Left lung (tissue), 10 donors: ENCODE results near the gene HYPK. TPM values are rescaled to one million over a fixed set of nuclear protein-coding genes. Genes with fewer than 3 reads are reported as not detected.
A peak's percentile ranks its signal among the peaks of the same experiment; 100 is the strongest.
"Not testable (repeated sequence)": the region's sequence is repeated elsewhere in the genome, so short reads cannot be mapped to it uniquely, and the experiment has no call there.

Experiments used
- ATAC-seq: fragments of 200-7000 bp; cut with Tn5 transposase; one replicate; pipeline ENCODE4 v1.9.1; 2020; ENCODE audit warnings: moderate library complexity
- DNase-seq, 4 donors: peaks; one replicate each; pipeline ENCODE4 v3.0.0-alpha.2; 2013 to 2020
- H3K27ac ChIP-seq, 2 donors: fragments of 200-600 bp; sonication (generic) in 1 of 2; one replicate each; pipeline versions ENCODE4 v1.5.0 to v1.8.0; 2020 to 2021
- H3K27me3 ChIP-seq, 2 donors: fragments of 200-600 bp; sonication (generic) in 1 of 2; one replicate each; pipeline versions ENCODE4 v1.5.0 to v1.8.0; 2020 to 2021
- H3K36me3 ChIP-seq, 2 donors: fragments of 200-600 bp; sonication (generic) in 1 of 2; one replicate each; pipeline versions ENCODE4 v1.5.0 to v1.8.0; 2020 to 2021
- H3K4me1 ChIP-seq, 2 donors: fragments of 200-600 bp; one replicate each; pipeline ENCODE4 v1.8.0; 2021
- H3K4me3 ChIP-seq, 2 donors: fragments of 200-600 bp; sonication (generic) in 1 of 2; one replicate each; pipeline versions ENCODE4 v1.5.0 to v1.8.0; 2020 to 2021; ENCODE audit warnings: mild to moderate bottlenecking in 1 of 2
- H3K9me3 ChIP-seq, 2 donors: fragments of 200-600 bp; sonication (generic) in 1 of 2; one replicate each; pipeline versions ENCODE4 v1.5.0 to v1.8.0; 2020 to 2021
- CTCF ChIP-seq, 2 donors: fragments of 200-600 bp; sonication (generic) in 1 of 2; IDR thresholded peaks; one replicate each; pipeline versions ENCODE4 v1.5.0 to v1.8.0; 2021; ENCODE audit warnings: antibody characterized with exemption in 2 of 2
- intact Hi-C, 2 donors: fragments of 100-400 bp; cut with DNase I; formaldehyde crosslinking; loops; one replicate each; pipeline versions ENCODE4 v1.11.2 to v1.14.2; 2022
- polyA plus RNA-seq, 6 donors: library from polyadenylated mRNA; unstranded; fragments of 120-200 nt; gene quantifications; one replicate each; pipeline ENCODE4 v1.2.1, GENCODE V29; 2013; ENCODE audit not compliant: insufficient read length in 6 of 6
- total RNA-seq, 2 donors: library from RNA; stranded (reverse); fragmentation: NEBNext Ultra II Directional; extraction: Animal tissue kit (Norgen Biotek cat#: 25700); gene quantifications; one replicate each; pipeline ENCODE4 v1.2.1, GENCODE V29; 2021
- donor health status: DM: no; HTN: yes; CAD: no.
- donor health status: DM: no; HTN: no; CAD: no.

Gene HYPK
- total and polyA plus RNA-seq, 8 donors, result 9.2 to 28.1 (median 15.7) TPM

GRCh38 chr15:43808435-43808950 lies 8.1 kb downstream of the HYPK start:
- no peak for DNase-seq
- Histone ChIP-seq H3K4me1 (peaks cover 0 to 11% of the 10 kb centered on the region in 2 donors), H3K36me3 (peaks cover 0 to 100% of the 10 kb centered on the region in 2 donors), H3K27ac (peak overlapping the region in 1 of 2 donors; percentile 48), H3K4me3 (no peak overlapping the region), H3K9me3 (no peaks in the 10 kb centered on the region), H3K27me3 (no peaks in the 10 kb centered on the region)
- no peak for ATAC-seq
- TF ChIP-seq CTCF (IDR thresholded peaks at IDR 0.05), result no peak
- intact Hi-C loops, result no loop called here

- H3K36me3 ChIP-seq, result peaks cover 0 to 100% of the 10 kb centered on the region in 2 donors
- intact Hi-C loops, result no loop called here
- ATAC-seq, result peak; percentile 49
- peak in 1 of 4 donors; percentile 11 for DNase-seq
- H3K9me3 ChIP-seq, result no peaks in the 10 kb centered on the region
- H3K4me3 ChIP-seq, result no peak overlapping the region
- H3K27ac ChIP-seq, result peak overlapping the region in 1 of 2 donors; percentile 48
- no peak for TF ChIP-seq CTCF (IDR thresholded peaks at IDR 0.05)
- no peaks in the 10 kb centered on the region for H3K27me3 ChIP-seq
- H3K4me1 ChIP-seq, result peaks cover 0 to 11% of the 10 kb centered on the region in 2 donors
Observed at GRCh38 chr15:43808960-43809678, 8.7 kb downstream of the HYPK start.

- ATAC-seq, H3K9me3 ChIP-seq, H3K27me3 ChIP-seq, intact Hi-C loops, H3K4me1 ChIP-seq, H3K4me3 ChIP-seq, H3K27ac ChIP-seq, DNase-seq: not testable (repeated sequence)
- H3K36me3 ChIP-seq, result peaks cover 0 to 73% of the 10 kb centered on the region in 2 donors
Observed at GRCh38 chr15:43815064-43815463, 14.7 kb downstream of the HYPK start.

GRCh38 chr15:43821505-43821904 lies 21.1 kb downstream of the HYPK start:
- Histone ChIP-seq H3K36me3 (peaks cover 0 to 8% of the 10 kb centered on the region in 2 donors), H3K27me3 (no peaks in the 10 kb centered on the region), H3K9me3 (no peaks in the 10 kb centered on the region), H3K4me3 (no peak overlapping the region), H3K27ac (no peak overlapping the region), H3K4me1 (peaks cover 13 to 47% of the 10 kb centered on the region in 2 donors)
- no peak for DNase-seq
- ATAC-seq, result no peak
- TF ChIP-seq CTCF (IDR thresholded peaks at IDR 0.05), result no peak
- intact Hi-C loops, result no loop called here

- Histone ChIP-seq H3K9me3 (no peaks in the 10 kb centered on the region), H3K4me3 (peak within 1 kb of the TSS; percentile 62 to 81), H3K4me1 (peaks cover 19 to 73% of the 10 kb centered on the region in 2 donors), H3K36me3 (no peaks in the 10 kb centered on the region), H3K27ac (peak within 1 kb of the TSS; percentile 92 to 94), H3K27me3 (no peaks in the 10 kb centered on the region)
- ATAC-seq (peak; percentile 89), DNase-seq (peak; percentile 93 to 98 (median 95))
- TF ChIP-seq CTCF (IDR thresholded peaks at IDR 0.05), result no peak
- intact Hi-C loops, result no loop called here
Observed at GRCh38 chr15:43824302-43825246, 24.2 kb downstream of the HYPK start, which contains the start of gene MFAP1. TSS of gene MFAP1 (minus strand) at chr15:43824690. CDS start at chr15:43824569, 121 bp downstream.

- ATAC-seq, H3K9me3 ChIP-seq, H3K27ac ChIP-seq, DNase-seq, H3K27me3 ChIP-seq, H3K36me3 ChIP-seq, intact Hi-C loops, H3K4me3 ChIP-seq: not testable (repeated sequence)
- H3K4me1 ChIP-seq, result peaks cover 19 to 71% of the 10 kb centered on the region in 2 donors
Observed at GRCh38 chr15:43825305-43825704, 24.9 kb downstream of the HYPK start.
